Fibroblast of skin of right biceps (primary cell): Measurements from ENCODE around the gene DNAAF6.
"Not testable (repeated sequence)": the region's sequence is repeated elsewhere in the genome, so short reads cannot be mapped to it uniquely, and the experiment has no call there.

Experiments
- DNase-seq: peaks from one replicate; pipeline ENCODE4 v3.0.0-alpha.2; 2013

The DNAAF6 gene

GRCh38 chrX:107205770-107206696 is at the start of gene DNAAF6, which contains the start of gene NUP62CL:
TSS of gene DNAAF6 (plus strand) at chrX:107206611. CDS start at chrX:107212876, 6,265 bp downstream.
TSS of gene NUP62CL (minus strand) at chrX:107206433. CDS start at chrX:107175146, 31,287 bp downstream.
- DNase-seq: peak; percentile 31

- DNase-seq: not testable (repeated sequence)
Observed at GRCh38 chrX:107157618-107158017, 48.8 kb upstream of the DNAAF6 start.

- no peak for DNase-seq
Observed at GRCh38 chrX:107167163-107167921, 39.1 kb upstream of the DNAAF6 start.

- no peak for DNase-seq
Observed at GRCh38 chrX:107168257-107168656, 38.2 kb upstream of the DNAAF6 start.

GRCh38 chrX:107168712-107169111 is 37.7 kb upstream of the DNAAF6 start:
- no peak for DNase-seq

GRCh38 chrX:107171369-107172102 is 34.9 kb upstream of the DNAAF6 start:
- DNase-seq: no peak

GRCh38 chrX:107197319-107197718 is 9.1 kb upstream of the DNAAF6 start:
- no peak for DNase-seq

GRCh38 chrX:107198074-107198473 is 8.3 kb upstream of the DNAAF6 start:
- not testable (repeated sequence) for DNase-seq

- DNase-seq: no peak
Observed at GRCh38 chrX:107199491-107199890, 6.9 kb upstream of the DNAAF6 start.

GRCh38 chrX:107204068-107204605 is 2.3 kb upstream of the DNAAF6 start:
- no peak for DNase-seq

GRCh38 chrX:107206697-107207065 is 270 bp downstream of the DNAAF6 start:
- no peak for DNase-seq

GRCh38 chrX:107207089-107207488 is 678 bp downstream of the DNAAF6 start:
- DNase-seq: no peak

GRCh38 chrX:107207943-107208342 is 1.5 kb downstream of the DNAAF6 start:
- DNase-seq: no peak

- no peak for DNase-seq
Observed at GRCh38 chrX:107213477-107213876, 7.1 kb downstream of the DNAAF6 start.

GRCh38 chrX:107226757-107227156 is 20.3 kb downstream of the DNAAF6 start:
- DNase-seq: peak; percentile 2

GRCh38 chrX:107227780-107228485 is 21.5 kb downstream of the DNAAF6 start:
- DNase-seq: no peak

- DNase-seq: no peak
Observed at GRCh38 chrX:107228486-107228819, 22.0 kb downstream of the DNAAF6 start.

GRCh38 chrX:107272431-107272921 is 66.1 kb downstream of the DNAAF6 start:
- DNase-seq: peak; percentile 1

- DNase-seq: no peak
Observed at GRCh38 chrX:107273795-107274194, 67.4 kb downstream of the DNAAF6 start.

- no peak for DNase-seq
Observed at GRCh38 chrX:107288676-107289075, 82.3 kb downstream of the DNAAF6 start.

GRCh38 chrX:107290019-107290418 is 83.6 kb downstream of the DNAAF6 start:
- DNase-seq: no peak

GRCh38 chrX:107293056-107293455 is 86.6 kb downstream of the DNAAF6 start:
- no peak for DNase-seq
